Measurements from ENCODE around the gene TEC. TPM values are rescaled to one million over a fixed set of nuclear protein-coding genes. Genes with fewer than 3 reads are reported as not detected.

Gene TEC
- polyA plus RNA-seq, 1 of the 3 experiments (the other 2 are of a cell fraction), result 0.85 TPM

DNA sequence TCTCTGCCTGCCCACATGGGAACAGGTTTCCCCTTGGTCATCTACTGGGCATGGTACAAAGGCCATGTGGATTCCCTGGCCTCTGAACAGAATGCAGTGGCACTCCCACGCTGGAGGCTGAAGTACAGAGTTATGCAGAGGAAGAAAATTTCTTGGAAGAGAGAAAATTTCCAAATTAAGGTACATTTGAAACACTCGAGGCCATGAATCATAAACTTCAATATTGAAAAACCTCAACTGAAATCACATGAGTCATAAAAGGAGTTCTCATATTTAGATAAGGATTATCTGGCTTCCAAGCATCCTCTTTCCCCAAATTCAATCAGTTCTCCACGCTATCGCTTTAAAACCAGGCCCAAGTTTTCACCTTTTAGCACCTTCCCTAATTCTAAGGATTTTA lies 107.5 kb downstream of the TEC start:
- Histone ChIP-seq H3K36me3 (replicated peaks in 1 of 2; ENCODE audit: control insufficient read depth in 1 of 2, insufficient read depth in 2 of 2, low read length in 1 of 2) (no peaks in the 10 kb centered on the region), H3K9me2 (no peaks in the 10 kb centered on the region), H3K27me3 (ENCODE audit: insufficient read depth) (no peaks in the 10 kb centered on the region), H3K9ac (no peak overlapping the region), H3K27ac (ENCODE audit: low read depth in 2 of 2, low read length in 1 of 2) (peak overlapping the region in 1 of 2 experiments; percentile 36; a peak in 2 of 4 replicates), H3K4me2 (no peak overlapping the region; the same call in 1 of the 2 replicates), H3F3A (replicated peaks; ENCODE audit: insufficient read depth) (peaks cover 3% of the 10 kb centered on the region), H3K79me2 (ENCODE audit: insufficient read depth) (no peaks in the 10 kb centered on the region), H2AFZ (ENCODE audit: low read depth) (0 out of 2 replicates have a peak overlapping the region, but pooled peaks have one; percentile 48), H3K4me3 (ENCODE audit: low read depth in 2 of 2, low read length in 1 of 2) (no peak overlapping the region), H3K4me1 (ENCODE audit: control insufficient read depth in 1 of 2, insufficient read depth in 2 of 2, low read depth in 1 of 2, low read length in 1 of 2) (no peaks in the 10 kb centered on the region; a peak in 1 of 4 replicates), H3K9me3 (no peaks in the 10 kb centered on the region), H4K20me1 (ENCODE audit: insufficient read depth) (no peaks in the 10 kb centered on the region)
- TF ChIP-seq, protein P1, sequence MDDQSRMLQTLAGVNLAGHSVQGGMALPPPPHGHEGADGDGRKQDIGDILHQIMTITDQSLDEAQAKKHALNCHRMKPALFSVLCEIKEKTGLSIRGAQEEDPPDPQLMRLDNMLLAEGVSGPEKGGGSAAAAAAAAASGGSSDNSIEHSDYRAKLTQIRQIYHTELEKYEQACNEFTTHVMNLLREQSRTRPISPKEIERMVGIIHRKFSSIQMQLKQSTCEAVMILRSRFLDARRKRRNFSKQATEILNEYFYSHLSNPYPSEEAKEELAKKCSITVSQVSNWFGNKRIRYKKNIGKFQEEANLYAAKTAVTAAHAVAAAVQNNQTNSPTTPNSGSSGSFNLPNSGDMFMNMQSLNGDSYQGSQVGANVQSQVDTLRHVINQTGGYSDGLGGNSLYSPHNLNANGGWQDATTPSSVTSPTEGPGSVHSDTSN (IDR thresholded peaks at IDR 0.05), result peak; percentile 31; the same call in 1 of the 2 replicates
- no peak for TF ChIP-seq CHD2 (IDR thresholded peaks at IDR 0.05; ENCODE audit: low read length, partially characterized antibody)
- no peak for TF ChIP-seq TCF12 (IDR thresholded peaks at IDR 0.05)
- TF ChIP-seq, protein P2, sequence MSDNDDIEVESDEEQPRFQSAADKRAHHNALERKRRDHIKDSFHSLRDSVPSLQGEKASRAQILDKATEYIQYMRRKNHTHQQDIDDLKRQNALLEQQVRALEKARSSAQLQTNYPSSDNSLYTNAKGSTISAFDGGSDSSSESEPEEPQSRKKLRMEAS (IDR thresholded peaks at IDR 0.05; ENCODE audit: low read depth), result no peak
- TF ChIP-seq USF2 (IDR thresholded peaks at IDR 0.05; ENCODE audit: borderline replicate concordance, low read depth, low read length), result no peak
- no peak for TF ChIP-seq TEAD4 (IDR thresholded peaks at IDR 0.05; ENCODE audit: borderline replicate concordance, insufficient read depth)
- TF ChIP-seq FOSL2 (IDR thresholded peaks at IDR 0.05; ENCODE audit: borderline replicate concordance, low read depth), result peak; percentile 31; the same call in 1 of the 2 replicates
- DNase-seq, result no peak
- POLR2A ChIA-PET, result no interaction called here
- WGBS (ENCODE audit: low lambda C conversion rate), result 59% methylated on average over 4 of the region's 4 CpGs
- CTCF ChIA-PET, result no interaction called here

GRCh38 chr4:48157271-48157670 lies 112.4 kb downstream of the TEC start:
- H3K4me2 ChIP-seq, result no peak overlapping the region
- ChIA-PET CTCF (no interaction called here), POLR2A (no interaction called here)
- no peak for DNase-seq
- H4K20me1 ChIP-seq (ENCODE audit: insufficient read depth), result no peaks in the 10 kb centered on the region
- H3F3A ChIP-seq (replicated peaks; ENCODE audit: insufficient read depth), result no peaks in the 10 kb centered on the region
- no peak overlapping the region for H3K4me3 ChIP-seq (ENCODE audit: low read depth in 2 of 2, low read length in 1 of 2)
- H3K27me3 ChIP-seq (ENCODE audit: insufficient read depth), result no peaks in the 10 kb centered on the region
- no peak overlapping the region for H2AFZ ChIP-seq (ENCODE audit: low read depth)
- H3K9me2 ChIP-seq, result no peaks in the 10 kb centered on the region
- no peaks in the 10 kb centered on the region; a peak in 1 of 4 replicates for H3K4me1 ChIP-seq (ENCODE audit: control insufficient read depth in 1 of 2, insufficient read depth in 2 of 2, low read depth in 1 of 2, low read length in 1 of 2)
- H3K27ac ChIP-seq (ENCODE audit: low read depth in 2 of 2, low read length in 1 of 2), result no peak overlapping the region
- WGBS (ENCODE audit: low lambda C conversion rate), result 74% methylated on average over 3 of the region's 3 CpGs
- no peaks in the 10 kb centered on the region for H3K79me2 ChIP-seq (ENCODE audit: insufficient read depth)
- H3K36me3 ChIP-seq (replicated peaks in 1 of 2; ENCODE audit: control insufficient read depth in 1 of 2, insufficient read depth in 2 of 2, low read length in 1 of 2), result peaks cover 0 to 13% of the 10 kb centered on the region in 2 experiments
- H3K9ac ChIP-seq, result no peak overlapping the region
- H3K9me3 ChIP-seq, result no peaks in the 10 kb centered on the region
- TF ChIP-seq TAF1 (IDR thresholded peaks at IDR 0.05; ENCODE audit: borderline replicate concordance, low read depth, low read length), result no peak
- no peak for TF ChIP-seq USF2 (IDR thresholded peaks at IDR 0.05; ENCODE audit: borderline replicate concordance, low read depth, low read length)
- TF ChIP-seq, protein P3, sequence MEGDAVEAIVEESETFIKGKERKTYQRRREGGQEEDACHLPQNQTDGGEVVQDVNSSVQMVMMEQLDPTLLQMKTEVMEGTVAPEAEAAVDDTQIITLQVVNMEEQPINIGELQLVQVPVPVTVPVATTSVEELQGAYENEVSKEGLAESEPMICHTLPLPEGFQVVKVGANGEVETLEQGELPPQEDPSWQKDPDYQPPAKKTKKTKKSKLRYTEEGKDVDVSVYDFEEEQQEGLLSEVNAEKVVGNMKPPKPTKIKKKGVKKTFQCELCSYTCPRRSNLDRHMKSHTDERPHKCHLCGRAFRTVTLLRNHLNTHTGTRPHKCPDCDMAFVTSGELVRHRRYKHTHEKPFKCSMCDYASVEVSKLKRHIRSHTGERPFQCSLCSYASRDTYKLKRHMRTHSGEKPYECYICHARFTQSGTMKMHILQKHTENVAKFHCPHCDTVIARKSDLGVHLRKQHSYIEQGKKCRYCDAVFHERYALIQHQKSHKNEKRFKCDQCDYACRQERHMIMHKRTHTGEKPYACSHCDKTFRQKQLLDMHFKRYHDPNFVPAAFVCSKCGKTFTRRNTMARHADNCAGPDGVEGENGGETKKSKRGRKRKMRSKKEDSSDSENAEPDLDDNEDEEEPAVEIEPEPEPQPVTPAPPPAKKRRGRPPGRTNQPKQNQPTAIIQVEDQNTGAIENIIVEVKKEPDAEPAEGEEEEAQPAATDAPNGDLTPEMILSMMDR (IDR thresholded peaks at IDR 0.05), result no peak
- no peak for TF ChIP-seq REST (IDR thresholded peaks at IDR 0.05; ENCODE audit: low read depth, low read length)
- no peak for TF ChIP-seq FOSL2 (IDR thresholded peaks at IDR 0.05; ENCODE audit: borderline replicate concordance, low read depth)
- TF ChIP-seq YY1 (IDR thresholded peaks at IDR 0.05; ENCODE audit: low read depth), result no peak
- TF ChIP-seq NRF1 (IDR thresholded peaks at IDR 0.05; ENCODE audit: low read depth, low read length), result no peak
- TF ChIP-seq CHD2 (IDR thresholded peaks at IDR 0.05; ENCODE audit: low read length, partially characterized antibody), result no peak
- TF ChIP-seq, protein P4, sequence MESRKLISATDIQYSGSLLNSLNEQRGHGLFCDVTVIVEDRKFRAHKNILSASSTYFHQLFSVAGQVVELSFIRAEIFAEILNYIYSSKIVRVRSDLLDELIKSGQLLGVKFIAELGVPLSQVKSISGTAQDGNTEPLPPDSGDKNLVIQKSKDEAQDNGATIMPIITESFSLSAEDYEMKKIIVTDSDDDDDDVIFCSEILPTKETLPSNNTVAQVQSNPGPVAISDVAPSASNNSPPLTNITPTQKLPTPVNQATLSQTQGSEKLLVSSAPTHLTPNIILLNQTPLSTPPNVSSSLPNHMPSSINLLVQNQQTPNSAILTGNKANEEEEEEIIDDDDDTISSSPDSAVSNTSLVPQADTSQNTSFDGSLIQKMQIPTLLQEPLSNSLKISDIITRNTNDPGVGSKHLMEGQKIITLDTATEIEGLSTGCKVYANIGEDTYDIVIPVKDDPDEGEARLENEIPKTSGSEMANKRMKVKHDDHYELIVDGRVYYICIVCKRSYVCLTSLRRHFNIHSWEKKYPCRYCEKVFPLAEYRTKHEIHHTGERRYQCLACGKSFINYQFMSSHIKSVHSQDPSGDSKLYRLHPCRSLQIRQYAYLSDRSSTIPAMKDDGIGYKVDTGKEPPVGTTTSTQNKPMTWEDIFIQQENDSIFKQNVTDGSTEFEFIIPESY (IDR thresholded peaks at IDR 0.05; ENCODE audit: borderline replicate concordance, low read depth), result no peak
- TF ChIP-seq EZH2phosphoT487 (IDR thresholded peaks at IDR 0.05; ENCODE audit: borderline replicate concordance, low read depth), result no peak
- TF ChIP-seq RCOR1 (IDR thresholded peaks at IDR 0.05; ENCODE audit: low read length), result no peak
- TF ChIP-seq TCF12 (IDR thresholded peaks at IDR 0.05), result no peak

Data from SK-N-SH (cell line).